RWPE1 (cell line): ENCODE measurements around the gene SETD1B.
A peak's percentile ranks its signal among the peaks of the same experiment; 100 is the strongest.
"Not testable (repeated sequence)": the region's sequence is repeated elsewhere in the genome, so short reads cannot be mapped to it uniquely, and the experiment has no call there.

Experiments used
- CTCF ChIA-PET: fragments of 350-600 bp; sonication (Branson Sonifier 250); formaldehyde crosslinking; extraction: SDS; loops from one replicate; lab custom pipeline; 2021; lab: Yijun Ruan, JAX
- POLR2A ChIA-PET: fragments of 400-600 bp; formaldehyde crosslinking; extraction: SDS; loops from one replicate; lab custom pipeline; 2020; ENCODE audit warnings: antibody characterized with exemption; ENCODE audit not compliant: low non-redundant PET; lab: Yijun Ruan, JAX
- DNase-seq: peaks from one replicate; pipeline ENCODE4 v3.0.0; 2012; ENCODE audit warnings: low spot score
- H3K27ac ChIP-seq: fragments of 450-650 bp; 2 replicates; pipeline ENCODE4 v1.5.1; 2017
- CTCF ChIP-seq: fragments of 450-650 bp; conservative IDR thresholded peaks from 2 replicates; pipeline ENCODE4 v1.5.1; 2017; ENCODE audit warnings: low read depth, mild to moderate bottlenecking

The SETD1B gene

GRCh38 chr12:121861636-121862254 lies 57.9 kb downstream of the SETD1B start:
- DNase-seq: no peak
- TF ChIP-seq CTCF: no peak
- ChIA-PET POLR2A (interaction anchor here (0.6 kb wide), 1 partner anchor 1689 kb away, joined by 5 read pairs; no protein-coding TSS in a partner anchor), CTCF (interaction anchor here (0.6 to 0.7 kb wide), 3 partner anchors 23 to 1103 kb away, joined by 3 to 4 read pairs (median 4); partner anchors contain the start of gene RHOF)
- H3K27ac ChIP-seq: no peak overlapping the region

- no peak for DNase-seq
- ChIA-PET CTCF (interaction anchor here (0.6 kb wide), 1 partner anchor 57 kb away, joined by 4 read pairs; no protein-coding TSS in a partner anchor), POLR2A (no interaction called here)
- no peak overlapping the region for H3K27ac ChIP-seq
- TF ChIP-seq CTCF: no peak
Measured at GRCh38 chr12:121866331-121866730, 62.5 kb downstream of the SETD1B start.

- POLR2A ChIA-PET, DNase-seq, CTCF ChIA-PET, H3K27ac ChIP-seq: not testable (repeated sequence)
Measured at GRCh38 chr12:121869229-121869628, 65.4 kb downstream of the SETD1B start.

DNA sequence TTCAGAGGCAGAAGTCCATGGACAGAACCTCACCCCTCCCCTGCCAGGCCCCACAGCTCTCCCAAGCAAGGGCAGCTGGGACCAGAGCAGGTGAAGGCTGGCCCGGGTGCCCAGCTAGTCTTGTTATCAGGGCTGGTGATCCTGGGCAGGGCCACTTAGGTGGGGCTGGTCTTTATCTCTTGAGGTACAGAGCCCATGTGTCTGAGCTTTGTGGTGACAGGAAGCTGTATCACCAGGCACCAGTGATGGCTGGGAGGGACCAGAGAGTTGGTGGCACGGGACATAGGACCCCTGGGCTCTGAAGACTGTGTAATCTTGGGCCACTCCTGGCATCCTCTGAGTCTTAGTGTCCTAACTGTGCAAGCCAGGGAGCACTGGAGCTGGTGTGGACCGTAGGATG lies 67.7 kb downstream of the SETD1B start:
- no peak for TF ChIP-seq CTCF

GRCh38 chr12:121872546-121873215 lies 68.9 kb downstream of the SETD1B start:
- TF ChIP-seq CTCF: no peak
- DNase-seq: peak; percentile 42
- ChIA-PET CTCF (interaction anchor here (0.7 to 1.1 kb wide), 2 partner anchors 16 to 94 kb away, joined by 3 to 4 read pairs; partner anchors contain the start of gene PSMD9), POLR2A (no interaction called here)
- peak overlapping the region; percentile 66 for H3K27ac ChIP-seq

More for the DNA sequence above, 67.7 kb downstream of the SETD1B start:
- no peak for DNase-seq
- CTCF ChIA-PET: interaction anchor here (0.7 kb wide), 1 partner anchor 16 kb away, joined by 5 read pairs; no protein-coding TSS in a partner anchor
- no peak overlapping the region for H3K27ac ChIP-seq
- POLR2A ChIA-PET: interaction anchor here (1.2 kb wide), 1 partner anchor 9 kb away, joined by 6 read pairs; no protein-coding TSS in a partner anchor

- peak overlapping the region; percentile 66 for H3K27ac ChIP-seq
- POLR2A ChIA-PET: no interaction called here
- DNase-seq: no peak
- CTCF ChIA-PET: interaction anchor here (0.7 to 1.1 kb wide), 2 partner anchors 15 to 95 kb away, joined by 3 to 4 read pairs; partner anchors contain the start of gene PSMD9
- TF ChIP-seq CTCF: no peak
Measured at GRCh38 chr12:121873216-121873569, 69.4 kb downstream of the SETD1B start.
